Duodenal mucosa (tissue), 2 donors: Measurements from ENCODE around the gene FIZ1.

Experiments
- H3K27ac ChIP-seq: one replicate; pipeline ENCODE4 v1.7.0; 2013; ENCODE audit warnings: low read depth, low read length
- H3K27me3 ChIP-seq, 2 donors: one replicate each; pipeline ENCODE4 v1.7.0; 2013; ENCODE audit warnings: low read length in 2 of 2, control low read depth in 1 of 2; ENCODE audit not compliant: insufficient read depth in 2 of 2, control insufficient read depth in 1 of 2
- H3K36me3 ChIP-seq, 2 donors: one replicate each; pipeline ENCODE4 v1.7.0; 2013; ENCODE audit warnings: low read length in 2 of 2, control low read depth in 1 of 2; ENCODE audit not compliant: insufficient read depth in 2 of 2, control insufficient read depth in 1 of 2
- H3K4me1 ChIP-seq, 2 donors: one replicate each; pipeline ENCODE4 v1.7.0; 2013; ENCODE audit warnings: low read length in 2 of 2, control low read depth in 1 of 2; ENCODE audit not compliant: insufficient read depth in 2 of 2, control insufficient read depth in 1 of 2
- H3K4me3 ChIP-seq, 2 donors: one replicate each; pipeline ENCODE4 v1.7.0; 2013; ENCODE audit warnings: low read length in 2 of 2, low read depth in 1 of 2
- H3K9ac ChIP-seq, 2 donors: one replicate each; pipeline ENCODE4 v1.7.0; 2013; ENCODE audit warnings: low read length in 2 of 2, low read depth in 1 of 2
- H3K9me3 ChIP-seq, 2 donors: one replicate each; pipeline ENCODE4 v1.7.0; 2013; ENCODE audit warnings: low read length in 2 of 2, control low read depth in 1 of 2; ENCODE audit not compliant: control insufficient read depth in 1 of 2

Gene FIZ1

DNA sequence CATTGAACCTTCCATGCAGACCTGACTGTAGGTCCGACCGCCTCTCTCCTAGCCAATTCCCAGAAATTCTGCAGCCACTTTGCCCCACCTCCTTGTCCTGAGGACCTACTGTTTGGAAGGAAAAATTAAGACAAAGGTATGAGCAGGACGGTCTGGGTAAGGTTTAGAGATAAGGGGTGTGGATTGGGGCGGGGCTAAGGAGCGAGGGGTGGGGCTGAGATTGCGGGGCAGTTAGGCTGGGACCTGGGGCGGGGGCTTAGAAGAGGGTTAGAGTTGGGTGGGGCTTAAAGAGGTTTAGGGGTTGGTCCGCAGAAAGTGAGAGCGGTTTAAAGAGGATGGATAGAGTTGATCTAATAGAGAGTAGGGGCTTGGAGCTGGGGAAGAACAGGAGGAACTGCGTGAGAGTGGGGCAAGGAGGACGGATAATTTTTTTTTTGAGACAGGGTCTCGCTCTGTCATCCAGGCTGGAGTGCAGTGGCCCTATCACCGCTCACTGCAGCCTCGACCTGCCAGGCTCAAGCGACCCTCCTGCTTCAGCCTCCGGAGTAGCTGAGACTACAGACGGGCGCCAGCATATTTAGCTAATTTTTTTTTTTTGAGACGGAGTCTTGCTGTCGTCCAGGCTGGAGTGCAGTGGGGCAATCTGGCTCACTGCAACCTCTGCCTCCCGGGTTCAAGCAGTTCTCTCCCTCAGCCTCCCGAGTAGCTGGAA, 4.4 kb upstream of the FIZ1 start:
- no peak overlapping the region for H3K27ac ChIP-seq
- peaks cover 18 to 31% of the 10 kb centered on the region in 2 donors for H3K4me1 ChIP-seq
- no peaks in the 10 kb centered on the region for H3K36me3 ChIP-seq
- no peaks in the 10 kb centered on the region for H3K27me3 ChIP-seq
- H3K9ac ChIP-seq, result no peak overlapping the region
- no peaks in the 10 kb centered on the region for H3K9me3 ChIP-seq
- H3K4me3 ChIP-seq, result no peak overlapping the region

DNA sequence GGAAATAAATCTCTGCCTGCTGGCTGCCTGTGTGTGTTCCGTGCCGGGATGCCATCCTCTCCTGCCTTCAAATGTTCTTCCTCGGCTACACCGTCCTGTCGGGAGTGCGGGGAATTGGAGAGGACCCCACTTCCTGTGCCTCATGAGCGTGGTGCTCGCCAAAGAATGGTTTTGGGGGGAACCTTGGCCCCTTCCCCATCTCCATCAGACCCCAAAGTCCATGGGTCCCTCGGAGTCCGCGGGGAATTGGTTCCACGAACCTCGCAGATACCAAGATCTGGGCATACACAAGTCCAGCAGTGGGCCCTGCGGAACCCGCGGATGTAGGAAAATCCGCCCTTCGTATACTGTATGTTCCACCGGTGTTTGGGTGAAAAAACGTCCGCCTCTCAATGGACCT, 3.8 kb upstream of the FIZ1 start:
- Histone ChIP-seq H3K9me3 (no peaks in the 10 kb centered on the region), H3K4me3 (no peak overlapping the region), H3K9ac (no peak overlapping the region), H3K27ac (no peak overlapping the region), H3K4me1 (peaks cover 18 to 31% of the 10 kb centered on the region in 2 donors), H3K27me3 (no peaks in the 10 kb centered on the region), H3K36me3 (no peaks in the 10 kb centered on the region)

DNA sequence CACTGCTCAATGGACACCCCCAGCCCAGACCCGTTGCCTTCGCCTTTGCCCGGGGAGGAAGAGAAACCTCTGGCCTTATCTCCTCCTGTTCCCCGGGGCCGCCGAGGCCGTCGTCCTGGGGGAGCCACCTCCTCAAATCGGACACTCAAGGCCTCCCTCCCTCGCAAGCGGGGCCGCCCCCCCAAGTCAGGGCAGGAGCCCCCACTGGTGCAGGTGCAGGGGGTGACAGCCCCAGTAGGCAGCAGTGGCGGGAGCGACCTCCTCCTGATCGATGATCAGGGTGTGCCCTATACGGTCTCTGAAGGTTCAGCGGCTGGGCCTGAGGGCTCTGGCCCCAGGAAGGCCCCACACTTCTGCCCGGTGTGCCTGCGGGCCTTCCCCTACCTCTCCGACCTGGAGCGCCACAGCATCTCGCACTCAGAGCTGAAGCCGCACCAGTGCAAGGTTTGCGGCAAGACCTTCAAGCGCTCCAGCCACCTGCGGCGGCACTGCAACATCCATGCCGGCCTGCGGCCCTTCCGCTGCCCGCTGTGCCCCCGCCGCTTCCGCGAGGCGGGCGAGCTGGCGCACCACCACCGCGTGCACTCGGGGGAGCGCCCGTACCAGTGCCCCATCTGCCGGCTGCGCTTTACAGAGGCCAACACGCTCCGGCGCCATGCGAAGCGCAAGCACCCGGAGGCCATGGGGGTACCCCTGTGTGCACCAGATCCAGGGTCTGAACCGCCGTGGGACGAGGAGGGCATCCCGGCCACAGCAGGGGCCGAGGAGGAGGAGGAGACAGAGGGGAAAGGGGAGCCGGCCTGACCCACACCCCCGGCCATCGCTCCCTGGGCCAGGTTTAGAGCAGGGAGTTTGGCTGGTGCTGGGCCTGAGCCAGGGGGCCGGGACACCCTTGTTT, 3.0 kb upstream of the FIZ1 start:
- H3K4me3 ChIP-seq, result no peak overlapping the region
- H3K9ac ChIP-seq, result no peak overlapping the region
- H3K27ac ChIP-seq, result no peak overlapping the region
- peaks cover 0 to 2% of the 10 kb centered on the region in 2 donors for H3K36me3 ChIP-seq
- H3K9me3 ChIP-seq, result no peaks in the 10 kb centered on the region
- no peaks in the 10 kb centered on the region for H3K27me3 ChIP-seq
- H3K4me1 ChIP-seq, result peaks cover 18 to 31% of the 10 kb centered on the region in 2 donors

DNA sequence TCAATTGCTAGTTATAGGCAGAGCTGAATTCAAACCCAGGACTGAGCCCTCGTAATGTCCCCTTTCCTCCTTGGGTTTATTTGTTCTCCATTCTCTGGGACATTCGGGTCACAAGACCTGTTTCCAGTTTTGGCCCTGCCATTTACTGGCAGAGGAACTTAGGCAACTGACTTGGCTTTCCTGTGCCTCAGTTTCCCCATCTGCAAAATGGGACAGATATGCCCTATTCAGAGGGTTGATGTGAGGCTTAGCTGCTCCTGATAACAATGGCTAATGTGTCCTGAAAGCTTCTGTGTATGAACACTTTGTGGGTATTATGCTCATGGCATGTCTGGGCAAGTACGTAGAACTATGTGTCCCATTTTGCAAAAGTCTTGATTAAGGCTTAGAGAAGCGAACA, 1.8 kb upstream of the FIZ1 start:
- H3K36me3 ChIP-seq, result peaks cover 3 to 10% of the 10 kb centered on the region in 2 donors
- H3K4me3 ChIP-seq, result peak overlapping the region; percentile 72 to 76
- peaks cover 10 to 22% of the 10 kb centered on the region in 2 donors for H3K4me1 ChIP-seq
- H3K9ac ChIP-seq, result peak overlapping the region; percentile 73 to 77
- H3K27me3 ChIP-seq, result no peaks in the 10 kb centered on the region
- no peak overlapping the region for H3K27ac ChIP-seq
- H3K9me3 ChIP-seq, result no peaks in the 10 kb centered on the region

DNA sequence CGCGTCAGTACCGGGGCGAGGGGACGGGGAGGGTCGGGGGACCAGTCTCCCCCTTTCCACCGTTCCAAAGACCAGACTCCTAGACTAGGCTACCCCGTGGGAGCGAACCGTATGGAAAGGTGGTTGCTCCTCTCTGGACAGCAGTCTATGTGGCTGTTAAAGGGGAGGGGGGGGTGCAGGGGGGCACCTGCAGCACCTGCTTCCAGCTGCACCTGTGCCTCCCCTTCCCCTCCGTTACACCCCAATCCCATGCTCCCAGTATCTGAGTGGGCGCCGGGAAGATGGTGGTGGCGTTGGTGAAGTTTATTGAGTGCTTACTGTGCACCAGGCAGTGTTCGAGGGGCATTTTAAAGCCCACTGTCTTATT, 1.3 kb upstream of the FIZ1 start:
- Histone ChIP-seq H3K36me3 (peaks cover 8 to 14% of the 10 kb centered on the region in 2 donors), H3K27me3 (no peaks in the 10 kb centered on the region), H3K4me3 (peak overlapping the region; percentile 72 to 76), H3K9me3 (no peaks in the 10 kb centered on the region), H3K9ac (peak overlapping the region; percentile 73 to 77), H3K27ac (peak overlapping the region; percentile 93), H3K4me1 (peaks cover 10 to 22% of the 10 kb centered on the region in 2 donors)

DNA sequence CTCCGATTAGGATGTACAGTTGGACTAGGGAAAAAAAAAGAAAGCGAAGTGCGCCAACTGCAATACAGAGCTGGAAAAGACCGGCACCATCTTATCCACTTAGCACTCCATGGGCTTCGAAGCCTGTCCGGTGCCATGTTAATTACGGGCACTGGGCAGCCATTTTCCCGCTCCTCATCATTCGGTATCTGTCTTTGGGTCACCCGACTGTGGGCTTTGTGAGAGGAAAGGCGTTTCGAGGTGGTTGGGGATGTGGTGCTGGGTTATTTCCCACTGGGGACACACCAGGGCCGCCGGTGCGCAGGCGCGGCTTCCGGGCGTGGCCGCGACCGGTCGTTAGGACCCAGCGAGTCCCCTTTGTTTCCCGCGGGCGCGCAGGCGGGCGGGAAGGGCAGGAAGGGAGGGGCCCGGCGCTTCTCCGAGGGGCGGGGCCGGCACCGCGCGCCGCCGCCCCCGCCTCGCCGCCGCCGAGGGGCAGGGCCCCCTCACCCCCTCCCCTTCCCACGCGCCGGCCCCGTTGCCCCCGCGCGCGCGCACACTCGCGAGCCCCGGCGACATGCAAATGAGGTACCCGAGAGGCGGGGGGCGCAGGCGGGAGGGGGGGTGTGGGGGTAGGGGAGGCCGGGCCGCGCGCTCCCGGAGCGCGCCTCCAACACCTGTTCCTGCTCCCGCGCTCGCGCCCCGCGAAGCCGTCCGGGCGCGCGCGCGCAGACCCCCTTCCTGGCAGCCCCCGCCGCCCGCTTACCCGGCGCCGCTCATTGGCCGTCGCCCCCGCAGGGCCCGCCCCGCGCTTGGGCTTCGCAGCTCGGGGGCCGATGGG, 735 bp upstream of the FIZ1 start, which contains the start of gene ZNF524:
Gene ZNF524 (plus strand): TSS at position 447 of the 820 bp plus-strand sequence. CDS start 1,825 bp downstream, outside the sequence.
- peak within 1 kb of the TSS; percentile 73 to 94 for H3K9ac ChIP-seq
- H3K4me1 ChIP-seq, result peaks cover 10 to 22% of the 10 kb centered on the region in 2 donors

DNA sequence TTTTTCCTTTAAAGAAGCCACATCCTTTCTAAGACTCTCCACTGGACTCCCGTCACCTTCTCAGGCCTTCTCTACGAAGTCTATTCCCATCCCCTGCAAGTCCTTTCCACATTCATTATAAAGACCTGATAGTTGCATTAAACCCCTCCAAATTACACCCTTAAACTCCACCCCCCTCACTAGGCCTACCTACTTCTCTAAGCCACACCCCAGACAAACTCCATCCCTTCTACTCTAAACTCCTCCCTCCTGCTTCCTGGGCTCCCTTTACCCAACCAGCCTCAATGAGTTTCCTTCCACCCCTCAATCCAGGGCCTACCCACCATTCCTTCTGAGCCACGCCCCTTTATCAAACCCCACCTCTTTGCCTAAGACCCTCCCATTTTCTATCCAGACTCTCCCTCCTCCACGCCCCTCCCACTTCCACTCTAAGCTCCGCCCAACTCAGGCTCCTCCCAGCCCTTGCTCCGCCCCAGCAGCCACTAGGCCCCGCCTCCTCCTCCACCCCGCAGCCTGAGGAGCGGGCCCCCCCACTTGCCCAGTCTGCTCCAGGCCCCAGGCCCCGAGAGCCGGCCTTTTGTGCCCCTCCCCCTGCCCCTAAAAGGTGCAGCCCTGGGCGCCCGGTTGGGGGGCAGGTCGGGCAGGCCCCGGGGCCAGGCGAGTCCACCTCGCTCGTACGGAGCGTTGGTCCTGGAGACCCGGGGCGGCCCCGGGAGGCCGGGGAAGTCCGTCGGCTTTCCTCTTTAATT, 424 bp downstream of the FIZ1 start:
- peak overlapping the region; percentile 85 to 95 for H3K4me3 ChIP-seq
- peak overlapping the region; percentile 73 to 94 for H3K9ac ChIP-seq
- peaks cover 17 to 25% of the 10 kb centered on the region in 2 donors for H3K36me3 ChIP-seq
- H3K9me3 ChIP-seq, result no peaks in the 10 kb centered on the region
- peaks cover 10 to 16% of the 10 kb centered on the region in 2 donors for H3K4me1 ChIP-seq
- H3K27ac ChIP-seq, result peak overlapping the region; percentile 93
- H3K27me3 ChIP-seq, result no peaks in the 10 kb centered on the region

More for the DNA sequence above, 735 bp upstream of the FIZ1 start, which contains the start of gene ZNF524:
- Histone ChIP-seq H3K9me3 (no peaks in the 10 kb centered on the region), H3K27me3 (no peaks in the 10 kb centered on the region), H3K36me3 (peaks cover 13 to 20% of the 10 kb centered on the region in 2 donors), H3K27ac (peak within 1 kb of the TSS; percentile 93), H3K4me3 (peak within 1 kb of the TSS; percentile 85 to 95)

DNA sequence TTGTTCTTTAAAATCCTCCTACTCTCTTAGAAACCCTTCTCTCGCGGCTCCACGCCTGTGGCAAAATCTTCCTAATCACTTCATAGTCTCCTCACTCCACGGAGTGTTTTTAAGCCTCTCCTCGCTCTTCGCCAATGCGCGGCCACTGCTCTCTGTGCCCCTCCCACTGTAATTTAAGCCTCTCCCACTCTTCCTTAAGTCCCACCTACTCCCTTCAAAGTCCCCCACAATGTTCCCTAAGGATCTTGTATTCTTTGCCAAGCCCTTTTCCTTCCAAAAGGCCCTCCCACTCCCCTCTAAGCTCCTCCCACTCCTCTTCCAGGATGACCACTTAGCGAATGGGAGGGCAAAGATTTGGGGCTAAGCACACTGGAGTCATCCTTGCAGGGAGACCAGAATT, 1.3 kb downstream of the FIZ1 start:
- no peak overlapping the region for H3K27ac ChIP-seq
- H3K4me1 ChIP-seq, result peaks cover 10 to 11% of the 10 kb centered on the region in 2 donors
- no peaks in the 10 kb centered on the region for H3K9me3 ChIP-seq
- no peak overlapping the region for H3K4me3 ChIP-seq
- H3K36me3 ChIP-seq, result peaks cover 17 to 25% of the 10 kb centered on the region in 2 donors
- no peak overlapping the region for H3K9ac ChIP-seq
- no peaks in the 10 kb centered on the region for H3K27me3 ChIP-seq

DNA sequence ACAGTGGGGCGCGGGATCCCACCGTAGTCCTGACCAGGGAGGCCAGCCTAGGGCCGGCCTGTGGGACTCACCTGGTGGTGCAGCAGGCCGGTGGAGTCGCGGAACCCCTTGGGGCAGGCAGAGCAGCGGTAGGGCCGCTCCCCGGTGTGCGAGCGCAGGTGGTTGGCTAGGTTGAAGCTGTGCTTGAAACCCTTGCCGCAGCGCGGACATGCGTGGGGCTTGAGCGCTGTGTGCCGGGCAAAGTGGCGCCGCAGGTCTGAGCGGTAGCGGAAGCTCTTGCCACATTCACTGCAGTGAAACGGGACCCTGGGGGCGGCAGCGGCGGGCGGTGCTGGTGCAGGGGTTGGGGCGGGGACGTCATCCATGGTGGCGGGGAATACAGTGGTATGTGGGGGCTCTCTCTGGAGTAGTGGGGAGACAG, 1.8 kb downstream of the FIZ1 start:
- Histone ChIP-seq H3K9me3 (no peaks in the 10 kb centered on the region), H3K36me3 (peaks cover 17 to 25% of the 10 kb centered on the region in 2 donors), H3K27ac (no peak overlapping the region), H3K27me3 (no peaks in the 10 kb centered on the region), H3K9ac (no peak overlapping the region), H3K4me3 (no peak overlapping the region), H3K4me1 (peaks cover 9 to 10% of the 10 kb centered on the region in 2 donors)
